DND-41 (cell line): ENCODE measurements around the gene DDX5.
"Not testable (repeated sequence)": the region's sequence is repeated elsewhere in the genome, so short reads cannot be mapped to it uniquely, and the experiment has no call there.

Experiments
- ATAC-seq: fragments of 200-7000 bp; cut with Tn5 transposase; 3 replicates; pipeline ENCODE4 v1.9.1; 2021; ENCODE audit warnings: low read depth; ENCODE audit not compliant: insufficient read depth
- DNase-seq: peaks from one replicate; pipeline ENCODE4 v3.0.0-alpha.2; 2020
- H2AFZ ChIP-seq: 2 replicates; pipeline ENCODE4 v1.6.0; 2012; ENCODE audit warnings: low read depth, low read length
- H3K27ac ChIP-seq: 2 replicates; pipeline ENCODE4 v1.5.1; 2012; ENCODE audit warnings: low read length, inconsistent platforms
- H3K27me3 ChIP-seq: fragments of 200-600 bp; sonication (generic); 2 replicates; pipeline ENCODE4 v1.6.0; 2012; ENCODE audit warnings: low read length, mild to moderate bottlenecking, inconsistent platforms; ENCODE audit not compliant: insufficient read depth, poor library complexity
- H3K36me3 ChIP-seq: 2 replicates; pipeline ENCODE4 v1.5.1; 2012; ENCODE audit warnings: low read length, inconsistent platforms; ENCODE audit not compliant: insufficient read depth
- H3K4me1 ChIP-seq: 2 replicates; pipeline ENCODE4 v1.5.1; 2012; ENCODE audit warnings: mild to moderate bottlenecking, low read length; ENCODE audit not compliant: insufficient read depth
- H3K4me2 ChIP-seq: 2 replicates; pipeline ENCODE4 v1.6.0; 2012; ENCODE audit warnings: mild to moderate bottlenecking, moderate library complexity, low read length, inconsistent platforms; ENCODE audit not compliant: insufficient read depth
- H3K4me3 ChIP-seq, 2 experiments: fragments of 200-600 bp in 1 of 2; shearing (Covaris generic) in 1 of 2; 2 replicates each; pipeline ENCODE4 v1.5.1; 2012 to 2016; ENCODE audit warnings: inconsistent platforms in 2 of 2, low read length in 2 of 2, mild to moderate bottlenecking in 2 of 2, low read depth in 1 of 2, moderate library complexity in 1 of 2
- H3K79me2 ChIP-seq: 2 replicates; pipeline ENCODE4 v1.6.0; 2012; ENCODE audit warnings: low read length, inconsistent platforms; ENCODE audit not compliant: insufficient read depth
- H3K9ac ChIP-seq: 2 replicates; pipeline ENCODE4 v1.6.0; 2012; ENCODE audit warnings: low read depth, mild to moderate bottlenecking, inconsistent platforms, low read length, moderate library complexity
- H3K9me3 ChIP-seq: 2 replicates; pipeline ENCODE4 v1.5.1; 2012; ENCODE audit warnings: low read length, moderate library complexity, mild to moderate bottlenecking, inconsistent platforms; ENCODE audit not compliant: insufficient read depth, severe bottlenecking
- H4K20me1 ChIP-seq: 2 replicates; pipeline ENCODE4 v1.6.0; 2012; ENCODE audit warnings: low read length; ENCODE audit not compliant: insufficient read depth
- CTCF ChIP-seq: IDR thresholded peaks from 2 replicates; pipeline ENCODE4 v1.5.1; 2012; ENCODE audit warnings: borderline replicate concordance, low read length, moderate library complexity, mild to moderate bottlenecking; ENCODE audit not compliant: poor library complexity, severe bottlenecking; ENCODE audit errors: extremely low read depth
- EZH2 ChIP-seq: IDR thresholded peaks from 3 replicates; pipeline ENCODE4 v1.6.1; 2012; ENCODE audit warnings: borderline replicate concordance, low read depth, mild to moderate bottlenecking, moderate library complexity, low read length, inconsistent platforms; ENCODE audit not compliant: severe bottlenecking

DDX5 gene

GRCh38 chr17:64472564-64472963 is 33.5 kb downstream of the DDX5 start:
- no peaks in the 10 kb centered on the region for H3K9me3 ChIP-seq
- H3K4me3 ChIP-seq = no peak overlapping the region
- ATAC-seq (no peak), DNase-seq (no peak)
- H3K4me2 ChIP-seq = no peak overlapping the region
- peaks cover 6% of the 10 kb centered on the region; the same call in 1 of the 2 replicates for H3K36me3 ChIP-seq
- no peaks in the 10 kb centered on the region for H4K20me1 ChIP-seq
- TF ChIP-seq EZH2 (no peak), CTCF (no peak)
- H3K4me1 ChIP-seq = no peaks in the 10 kb centered on the region
- H2AFZ ChIP-seq = no peak overlapping the region
- H3K9ac ChIP-seq = no peak overlapping the region
- H3K27me3 ChIP-seq = no peaks in the 10 kb centered on the region
- H3K27ac ChIP-seq = no peak overlapping the region
- no peaks in the 10 kb centered on the region for H3K79me2 ChIP-seq

GRCh38 chr17:64471440-64471839 is 34.6 kb downstream of the DDX5 start:
- no peak for TF ChIP-seq CTCF
- TF ChIP-seq EZH2 = no peak
- Histone ChIP-seq H3K27me3 (no peaks in the 10 kb centered on the region), H3K9ac (no peak overlapping the region), H3K79me2 (no peaks in the 10 kb centered on the region), H3K4me2 (no peak overlapping the region), H3K4me1 (no peaks in the 10 kb centered on the region), H3K9me3 (no peaks in the 10 kb centered on the region), H3K36me3 (no peaks in the 10 kb centered on the region), H3K27ac (no peak overlapping the region), H2AFZ (no peak overlapping the region), H4K20me1 (no peaks in the 10 kb centered on the region), H3K4me3 (no peak overlapping the region)
- no peak for DNase-seq
- no peak for ATAC-seq

GRCh38 chr17:64470625-64471024 is 35.5 kb downstream of the DDX5 start:
- no peak overlapping the region for H3K9ac ChIP-seq
- H3K9me3 ChIP-seq = no peaks in the 10 kb centered on the region
- no peaks in the 10 kb centered on the region for H4K20me1 ChIP-seq
- H3K79me2 ChIP-seq = no peaks in the 10 kb centered on the region
- no peak overlapping the region for H3K4me2 ChIP-seq
- no peaks in the 10 kb centered on the region for H3K36me3 ChIP-seq
- H3K27me3 ChIP-seq = no peaks in the 10 kb centered on the region
- ATAC-seq (no peak), DNase-seq (no peak)
- TF ChIP-seq EZH2 (no peak), CTCF (no peak)
- H2AFZ ChIP-seq = no peak overlapping the region
- no peak overlapping the region for H3K4me3 ChIP-seq
- H3K4me1 ChIP-seq = no peaks in the 10 kb centered on the region
- no peak overlapping the region for H3K27ac ChIP-seq

GRCh38 chr17:64466834-64467233 is 39.3 kb downstream of the DDX5 start:
- not testable (repeated sequence) for H3K4me2 ChIP-seq, H3K36me3 ChIP-seq, DNase-seq, H3K79me2 ChIP-seq, H3K9me3 ChIP-seq, H2AFZ ChIP-seq, H3K4me3 ChIP-seq, H3K27ac ChIP-seq, H4K20me1 ChIP-seq, ATAC-seq, H3K9ac ChIP-seq, H3K27me3 ChIP-seq, H3K4me1 ChIP-seq
